Stimulated activated CD8-positive, alpha-beta memory T cell treated with anti-CD3 and anti-CD28 coated beads, Interleukin-4, amount 100 ng/mL, for 1 hour (primary cell): ENCODE measurements around the gene FAM3B.
A peak's percentile ranks its signal among the peaks of the same experiment; 100 is the strongest.
"Not testable (repeated sequence)": the region's sequence is repeated elsewhere in the genome, so short reads cannot be mapped to it uniquely, and the experiment has no call there.

Experiments
- DNase-seq, 2 donors: peaks; one replicate each; pipeline ENCODE4 v3.0.0-alpha.2; 2020; ENCODE audit warnings: low read depth in 2 of 2, low spot score in 1 of 2

The FAM3B gene

DNA sequence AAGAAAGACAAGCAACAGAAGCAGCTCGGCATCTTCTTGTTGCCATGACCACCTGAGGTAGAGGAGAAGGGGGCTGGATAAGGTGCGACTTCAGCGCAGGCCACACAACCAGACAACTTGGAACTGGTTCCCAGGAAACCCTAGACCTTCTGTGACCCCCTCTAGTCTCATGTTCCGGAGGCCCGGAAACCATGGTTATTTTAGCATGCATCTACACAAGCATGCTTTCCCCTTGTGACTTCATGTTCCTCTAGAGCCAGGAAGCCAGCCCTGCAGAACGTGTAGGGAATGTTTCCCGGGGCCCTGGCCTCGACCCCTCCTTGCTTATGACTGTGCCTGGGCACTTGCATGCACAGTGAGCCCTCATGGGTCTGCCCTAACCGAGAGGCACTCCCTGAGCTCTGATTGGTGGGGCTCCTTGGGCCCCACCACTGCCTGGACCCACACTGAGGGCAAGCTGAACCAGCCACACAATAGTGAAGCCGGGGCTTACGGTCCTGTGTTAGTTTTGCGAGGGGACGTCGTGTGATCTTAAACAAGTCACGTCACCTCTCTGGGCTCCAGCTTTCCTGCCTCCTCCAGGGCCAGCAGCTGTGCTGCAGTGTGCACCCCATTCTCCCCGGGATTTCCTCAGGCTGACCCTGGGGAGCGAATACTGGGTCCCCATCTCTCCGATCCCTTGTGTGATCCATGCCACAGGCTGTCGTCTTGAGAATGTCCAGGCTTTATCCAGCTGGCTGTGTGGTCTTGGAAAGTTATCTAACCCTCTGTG, 33.2 kb downstream of the FAM3B start:
- no peak for DNase-seq

DNA sequence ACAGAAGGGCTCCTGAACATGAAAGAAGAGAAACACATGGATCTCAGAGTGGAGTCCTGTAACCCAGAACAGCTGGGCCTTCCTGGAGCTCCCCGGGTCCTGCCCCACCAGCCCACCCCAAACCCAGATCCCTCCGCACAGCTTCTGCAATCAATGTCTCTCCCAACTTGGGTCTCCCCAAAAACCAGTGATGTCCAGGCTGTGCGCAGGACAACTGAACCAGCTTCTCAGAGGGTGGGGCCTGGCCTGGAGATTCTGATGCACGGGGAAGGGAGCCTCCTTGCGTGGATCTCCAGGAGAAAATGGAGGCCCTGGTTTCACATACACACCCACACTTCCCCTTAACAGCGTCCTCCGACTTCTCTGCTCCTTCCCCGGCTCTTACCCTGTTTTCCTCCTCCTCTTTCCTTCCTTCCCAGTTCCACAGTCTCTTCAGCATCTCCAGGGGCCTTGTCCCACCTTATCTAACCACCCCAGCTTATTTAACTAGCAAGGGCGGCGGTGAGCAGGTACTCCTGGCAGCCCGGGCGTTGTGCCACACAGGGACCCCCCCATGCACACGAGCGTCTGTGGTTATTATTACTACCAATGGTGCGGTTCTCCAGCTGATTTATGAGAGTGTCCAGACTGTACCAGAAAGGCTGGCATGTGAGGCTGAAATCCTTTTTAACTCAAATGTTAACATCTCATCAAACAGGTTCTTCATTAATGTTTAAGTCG, 34.0 kb downstream of the FAM3B start:
- no peak for DNase-seq

DNA sequence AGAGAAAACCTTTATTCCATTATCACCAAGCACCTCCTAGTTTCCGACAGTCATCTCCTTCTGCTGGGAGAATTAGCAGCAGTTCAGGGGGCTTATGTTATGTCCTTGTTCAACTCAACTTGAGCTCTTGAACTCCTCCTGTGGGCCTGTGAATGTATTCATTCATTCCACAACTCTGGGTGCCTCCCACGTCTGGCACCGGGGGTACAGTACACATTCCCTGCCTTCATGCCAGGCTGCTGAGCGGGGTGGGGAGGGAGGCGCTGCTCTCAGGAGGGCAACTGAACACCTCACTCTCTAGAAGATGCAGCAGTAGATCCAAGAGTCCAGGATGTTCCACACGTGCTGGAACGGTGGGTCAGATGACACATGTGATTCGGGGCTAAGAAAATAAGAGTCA, 40.9 kb downstream of the FAM3B start:
- no peak for DNase-seq

DNA sequence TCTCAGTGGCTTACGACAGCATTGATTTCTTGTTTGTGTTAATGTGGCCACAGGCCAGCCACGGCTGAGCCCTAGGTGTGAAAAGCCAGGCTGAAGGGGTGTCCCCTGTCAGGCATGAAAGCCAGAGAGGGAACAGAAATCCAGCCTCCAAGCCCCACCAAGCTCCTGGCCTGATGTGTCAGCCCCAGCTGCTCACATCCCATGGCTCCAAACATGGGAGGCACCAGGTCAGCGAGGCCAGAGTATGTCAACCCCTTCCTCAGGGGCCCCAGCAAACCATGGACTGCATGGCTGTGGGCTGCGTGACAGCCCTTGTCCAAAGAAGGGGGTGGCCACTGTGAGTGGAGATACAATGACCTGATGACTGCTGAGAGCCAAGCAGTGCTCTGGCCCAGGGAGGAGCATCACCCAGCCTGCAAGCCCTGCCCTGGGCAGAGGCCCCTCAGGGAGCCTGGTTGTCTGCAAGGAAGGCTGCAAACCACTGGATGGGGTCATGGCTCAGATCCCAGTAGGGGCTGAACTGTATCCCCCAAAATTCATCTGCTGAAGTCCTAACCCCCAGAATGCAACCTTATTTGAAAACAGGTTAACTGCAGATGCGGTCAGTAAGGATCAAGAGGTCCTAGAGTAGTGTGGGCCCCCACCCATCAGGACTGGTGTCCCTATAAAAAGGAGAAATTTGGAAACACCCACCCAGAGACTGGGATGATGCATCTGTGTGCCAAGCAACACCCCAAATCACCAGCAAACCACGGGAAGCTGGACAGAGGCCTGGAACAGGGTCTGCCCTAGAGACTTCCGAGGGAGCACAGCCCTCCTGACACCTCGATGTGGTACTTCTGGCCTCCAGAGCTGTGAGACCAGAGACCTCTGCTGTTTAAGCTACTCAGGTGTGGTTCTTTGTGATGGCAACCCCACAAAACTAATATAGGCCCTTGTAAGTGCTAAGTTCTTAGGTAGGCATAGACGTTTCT, 41.9 kb downstream of the FAM3B start:
- no peak for DNase-seq

DNA sequence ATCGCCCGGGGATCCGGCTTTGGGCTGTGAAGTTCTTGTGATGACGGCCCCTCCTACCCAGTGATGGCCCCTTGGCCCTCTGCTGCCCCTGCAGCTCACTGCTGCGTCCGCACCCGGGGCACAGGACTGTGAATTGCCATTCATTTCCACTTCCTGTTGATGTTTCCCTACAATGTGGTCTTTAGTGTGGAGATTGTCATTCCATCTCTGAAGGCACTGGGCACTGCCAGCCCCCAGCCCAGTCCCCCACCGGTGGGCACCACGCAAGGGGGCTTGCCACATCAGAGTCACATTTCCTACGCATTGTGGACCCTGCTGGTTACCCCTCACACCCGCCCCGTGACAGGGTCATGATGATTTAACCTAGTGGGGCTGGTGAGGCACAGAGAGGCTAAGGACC, 42.7 kb downstream of the FAM3B start:
- DNase-seq: no peak

DNA sequence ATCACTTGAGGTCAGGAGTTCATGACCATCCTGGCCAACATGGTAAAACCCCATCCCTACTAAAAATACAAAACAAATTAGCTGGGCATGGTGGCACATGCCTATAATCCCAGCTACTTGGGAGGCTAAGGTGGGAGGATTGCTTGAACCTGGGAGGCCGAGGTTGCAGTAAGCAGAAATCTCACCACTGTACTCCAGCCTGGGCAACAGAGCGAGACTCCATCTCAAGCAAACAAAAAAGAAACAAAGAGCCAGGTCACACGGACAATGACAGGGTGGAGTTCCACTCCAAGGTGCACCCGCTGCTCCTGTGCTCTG, 43.1 kb downstream of the FAM3B start:
- not testable (repeated sequence) for DNase-seq

DNA sequence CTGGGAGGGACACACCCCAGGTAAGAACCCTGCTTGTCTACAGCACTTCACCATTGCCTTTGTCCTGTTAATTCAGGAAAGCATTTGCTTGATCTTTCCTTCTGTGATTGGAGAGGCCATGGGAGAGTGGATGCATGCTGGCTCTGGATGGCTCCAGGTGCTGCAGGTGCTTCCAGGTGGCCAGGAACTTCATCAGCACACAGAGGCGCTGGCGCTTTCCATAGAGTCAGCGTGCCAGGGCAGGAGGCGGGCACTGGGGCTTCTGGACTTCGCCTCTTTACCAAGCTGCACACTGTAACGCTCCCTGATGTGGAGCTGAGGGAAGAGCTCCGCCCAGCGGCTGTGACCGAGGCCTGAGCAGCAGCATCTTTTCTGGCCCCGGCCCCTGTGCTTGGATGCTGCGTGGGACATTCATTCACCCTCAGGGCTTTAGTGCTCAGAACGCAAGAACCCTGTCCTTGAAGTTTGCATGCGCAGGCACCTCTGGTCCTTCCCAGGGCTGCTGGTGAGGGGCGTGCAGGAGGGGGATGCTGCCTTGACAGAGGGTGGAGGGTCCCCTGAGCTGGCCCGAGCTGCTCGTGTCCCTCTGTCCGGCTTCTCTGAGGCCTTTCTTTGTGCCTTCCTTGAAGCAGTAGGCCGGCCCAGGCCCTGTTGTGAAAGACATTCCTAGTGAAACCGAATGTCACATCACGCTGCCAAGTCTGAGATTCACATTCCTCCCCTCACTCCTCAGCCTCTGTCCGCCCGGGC, 43.6 kb downstream of the FAM3B start:
- no peak for DNase-seq

DNA sequence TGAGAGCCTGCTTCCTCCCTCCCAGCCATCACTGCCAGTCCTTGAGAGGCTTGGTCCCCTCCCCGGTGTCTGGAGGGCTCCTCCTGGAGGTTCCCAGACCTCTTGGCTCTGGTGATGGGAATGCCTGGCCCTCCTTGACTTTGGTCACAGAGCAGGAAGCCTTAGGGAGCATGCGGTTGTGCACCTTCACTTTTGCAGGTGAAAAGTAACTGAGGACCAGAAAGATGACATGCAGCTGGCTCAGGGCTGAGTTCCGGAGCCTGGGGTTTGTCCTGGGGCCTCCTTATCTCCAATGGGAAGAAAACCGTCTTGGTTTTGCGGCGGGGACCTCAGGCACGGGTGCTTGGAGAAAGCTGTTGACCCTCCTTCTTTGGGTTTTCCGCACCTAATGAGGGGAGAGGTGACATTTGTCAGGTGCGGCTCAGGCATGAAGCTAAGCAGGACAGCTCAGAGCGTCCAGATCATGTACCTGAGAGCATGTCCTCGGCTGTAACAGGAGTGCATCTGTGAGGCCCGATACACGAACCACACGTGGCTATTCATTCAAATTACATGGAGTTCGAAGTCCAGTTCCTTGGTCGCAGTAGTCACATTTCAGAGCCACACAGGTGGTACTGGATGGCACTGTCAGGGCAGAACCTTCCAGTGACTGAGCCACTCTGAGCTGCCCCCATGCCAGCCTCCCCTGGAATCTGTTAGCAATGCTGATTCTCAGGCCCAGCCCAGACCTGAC, 44.6 kb downstream of the FAM3B start:
- DNase-seq: no peak

DNA sequence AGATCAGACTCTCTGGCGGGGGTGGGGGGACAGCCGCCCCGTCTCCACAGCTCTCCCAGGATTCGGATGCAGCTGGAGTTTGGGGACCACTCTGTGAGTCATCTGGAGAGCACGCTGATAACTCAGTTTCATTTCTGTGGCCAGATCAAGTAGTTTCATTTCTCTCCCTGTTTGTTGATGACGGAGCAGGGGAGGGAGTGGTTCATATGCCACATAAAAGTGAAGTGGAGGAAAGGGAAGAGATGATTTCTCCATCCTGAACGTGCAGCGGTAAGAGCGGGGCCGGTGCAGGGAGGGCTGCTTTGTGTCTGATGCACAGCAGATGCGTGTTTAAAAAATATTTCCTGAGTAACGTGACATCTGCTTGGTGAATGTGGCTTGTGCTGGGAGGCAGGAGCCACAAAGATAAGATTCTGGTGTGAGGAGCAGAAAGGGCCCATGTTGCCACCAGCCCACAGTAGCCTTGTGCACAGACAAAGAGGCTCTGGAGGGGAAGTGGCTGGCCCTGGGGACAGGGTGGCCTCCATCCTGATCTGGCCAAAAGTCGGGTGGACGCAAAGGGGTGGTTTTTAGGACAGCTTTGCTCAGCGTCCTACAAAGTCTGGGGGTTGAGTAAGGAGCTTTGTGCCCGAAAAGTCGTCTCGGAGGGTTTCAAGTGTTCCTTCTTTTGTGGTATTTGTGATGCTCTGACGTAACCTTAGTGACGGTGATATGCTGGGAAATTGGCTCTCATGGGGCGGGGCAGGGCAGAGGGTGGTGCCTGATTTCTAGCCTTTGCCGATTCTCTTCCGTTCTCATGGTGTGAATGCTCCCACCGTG, 45.4 kb downstream of the FAM3B start, which contains the start of gene MX2:
Gene MX2, plus strand, starts transcription at position 242 of the 819 bp plus-strand sequence. CDS start 14,880 bp downstream, outside the sequence.
- peak; percentile 53 to 65 for DNase-seq

DNA sequence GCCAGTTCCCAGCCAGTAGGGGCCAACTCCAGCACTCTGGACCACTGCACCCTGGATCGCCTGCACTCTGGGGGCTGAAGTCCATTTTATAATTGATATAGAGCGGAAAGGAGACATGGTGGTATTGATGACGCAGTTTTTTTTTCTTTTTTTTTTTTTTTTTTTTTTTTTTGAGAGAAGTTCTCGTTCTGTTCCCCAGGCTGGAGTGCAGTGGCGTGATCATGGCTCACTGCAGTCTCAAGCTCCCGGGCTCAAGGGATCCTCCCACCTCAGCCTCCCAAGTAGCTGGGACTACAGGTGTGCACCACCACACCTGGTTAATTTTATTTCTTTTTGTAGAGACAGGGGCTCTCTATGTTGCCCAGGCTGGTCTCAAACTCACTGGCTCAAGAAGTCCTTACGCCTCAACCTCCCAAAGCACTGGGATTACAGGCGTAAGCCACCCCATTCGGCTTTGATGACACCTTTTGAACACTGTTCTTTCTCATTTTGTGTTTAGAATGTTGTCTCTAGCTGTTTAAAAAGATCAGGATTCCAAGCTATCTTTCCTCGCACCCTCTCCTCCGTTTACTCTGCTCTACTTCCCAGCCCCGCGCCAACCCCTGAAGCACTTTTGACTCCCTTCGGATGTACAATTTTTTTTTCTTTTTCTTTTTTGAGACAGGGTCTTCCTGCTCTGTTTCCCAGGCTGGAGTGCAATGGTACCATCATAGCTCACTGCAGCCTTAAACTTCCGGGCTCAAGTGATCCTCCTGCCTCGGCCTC, 46.2 kb downstream of the FAM3B start:
- no peak for DNase-seq

DNA sequence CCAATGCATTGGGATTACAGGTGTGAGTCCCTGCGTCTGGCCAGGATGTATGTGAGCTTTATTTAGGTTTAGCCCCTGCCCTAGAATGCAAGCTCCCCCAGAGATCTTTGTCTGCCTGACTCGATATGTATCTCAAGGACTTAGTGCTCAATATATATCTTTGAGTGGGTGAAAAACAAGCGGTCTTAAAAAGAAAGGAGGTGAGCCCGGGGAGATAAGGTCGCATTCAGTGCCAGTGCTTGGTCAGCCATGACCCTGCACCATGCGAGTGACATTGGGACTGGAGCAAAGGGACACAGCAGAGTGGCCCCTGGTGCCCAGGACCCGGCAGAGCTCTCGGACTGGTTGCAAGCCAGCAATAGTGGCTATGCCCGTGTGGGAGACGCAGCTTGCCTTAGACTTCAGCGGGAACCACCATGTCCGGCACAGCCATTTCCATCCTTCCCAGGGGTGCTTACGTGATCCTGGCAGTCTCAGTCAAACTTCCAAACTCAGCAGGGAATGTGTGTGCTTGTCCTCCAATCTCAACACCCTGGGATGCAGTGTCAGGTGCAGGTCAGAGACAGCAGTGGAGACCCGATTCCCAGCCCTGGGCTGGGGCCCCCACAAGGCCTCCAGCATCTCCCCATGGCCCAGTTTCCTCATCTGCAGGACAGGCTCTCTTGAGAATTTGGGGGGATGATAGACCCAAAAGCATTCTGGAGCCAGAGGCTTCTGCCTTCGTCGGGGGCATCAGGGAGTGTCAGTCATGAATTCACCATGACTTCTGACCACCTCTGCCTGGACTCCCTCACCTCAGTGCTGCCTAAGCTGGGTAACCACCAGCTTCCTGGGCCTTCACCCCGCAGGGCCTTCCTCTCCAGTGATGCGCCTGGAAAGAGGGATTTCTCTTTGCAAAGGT, 47.0 kb downstream of the FAM3B start:
- no peak for DNase-seq

DNA sequence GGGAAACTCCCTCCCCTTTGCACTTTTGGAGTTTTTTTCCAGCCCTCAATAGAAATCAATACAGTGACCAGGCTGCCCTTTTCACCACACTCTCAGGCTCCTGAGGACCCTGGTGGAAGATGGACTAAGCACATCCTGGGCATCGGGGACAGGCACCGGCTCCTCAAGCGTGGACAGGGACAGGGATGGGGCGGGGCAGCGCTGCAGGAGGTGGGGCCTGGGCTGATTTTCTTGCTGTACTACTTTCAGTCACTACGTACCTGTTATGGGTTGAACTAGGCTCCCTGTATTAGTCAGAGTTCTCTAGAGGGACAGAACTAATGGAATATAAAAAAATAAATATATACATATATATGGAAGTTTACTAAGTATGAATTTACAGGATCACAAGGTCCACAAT, 47.7 kb downstream of the FAM3B start:
- no peak for DNase-seq

DNA sequence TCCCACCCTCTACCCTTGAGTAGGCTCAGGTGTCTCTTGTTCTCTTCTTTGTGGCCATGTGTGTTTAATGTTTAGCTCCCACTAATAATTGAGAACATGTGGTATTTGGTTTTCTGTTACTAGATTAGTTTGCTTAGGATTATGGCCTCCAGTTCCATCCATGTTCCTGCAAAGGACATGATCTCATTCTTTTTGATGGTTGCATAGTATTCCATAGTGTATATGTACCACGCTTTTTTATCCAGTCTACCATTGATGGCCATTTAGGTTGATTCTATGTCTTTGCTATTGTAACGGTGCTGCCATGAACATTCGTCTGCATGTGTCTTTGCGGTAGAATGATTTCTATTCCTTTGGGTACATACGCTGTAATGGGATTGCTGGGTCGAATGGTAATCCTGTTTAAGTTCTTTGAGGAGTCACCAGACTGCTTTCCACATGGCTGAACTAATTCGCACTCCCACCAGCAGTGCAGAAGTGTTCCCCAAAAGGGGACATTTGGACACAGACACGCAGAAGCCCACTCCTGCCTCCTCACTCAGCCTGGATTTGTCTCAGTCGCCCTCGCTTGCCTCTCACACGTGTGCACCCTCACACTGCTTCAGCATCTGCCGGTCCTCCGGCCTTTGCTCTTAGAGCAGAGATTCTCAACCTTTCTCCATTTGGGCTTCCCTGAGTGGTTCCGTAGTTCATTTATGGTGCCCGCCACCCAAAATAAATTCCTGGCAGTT, 48.9 kb downstream of the FAM3B start:
- DNase-seq: no peak

DNA sequence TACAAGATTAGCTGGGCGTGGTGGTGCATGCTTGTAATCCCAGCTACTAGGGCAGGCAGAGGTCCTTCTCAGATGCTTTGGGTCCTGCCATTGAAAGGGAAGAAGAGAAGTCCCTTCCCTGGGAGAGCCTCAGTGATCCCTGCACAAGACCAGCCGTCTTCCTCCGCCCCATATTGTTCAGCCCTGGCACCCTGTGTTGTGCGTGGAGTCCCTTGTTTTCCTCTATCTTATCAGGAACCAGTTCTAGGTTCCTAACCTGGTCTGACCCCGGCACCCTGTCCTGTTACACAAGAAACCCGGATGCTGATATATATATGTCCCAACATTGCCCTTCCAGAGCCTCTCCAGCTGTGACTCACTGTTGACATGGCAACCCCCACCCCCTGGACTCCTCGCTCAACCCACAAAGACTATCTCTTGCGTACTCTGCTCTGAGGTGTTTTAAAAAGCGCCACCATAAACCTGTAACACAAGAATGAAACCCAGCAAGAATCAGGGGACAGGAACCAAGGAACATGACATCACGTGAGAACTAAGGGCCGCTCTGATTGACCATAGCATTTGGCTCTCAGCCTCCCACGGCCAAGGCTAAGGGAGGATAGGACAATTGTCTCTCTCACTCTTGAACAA, 50.0 kb downstream of the FAM3B start:
- DNase-seq: no peak

DNA sequence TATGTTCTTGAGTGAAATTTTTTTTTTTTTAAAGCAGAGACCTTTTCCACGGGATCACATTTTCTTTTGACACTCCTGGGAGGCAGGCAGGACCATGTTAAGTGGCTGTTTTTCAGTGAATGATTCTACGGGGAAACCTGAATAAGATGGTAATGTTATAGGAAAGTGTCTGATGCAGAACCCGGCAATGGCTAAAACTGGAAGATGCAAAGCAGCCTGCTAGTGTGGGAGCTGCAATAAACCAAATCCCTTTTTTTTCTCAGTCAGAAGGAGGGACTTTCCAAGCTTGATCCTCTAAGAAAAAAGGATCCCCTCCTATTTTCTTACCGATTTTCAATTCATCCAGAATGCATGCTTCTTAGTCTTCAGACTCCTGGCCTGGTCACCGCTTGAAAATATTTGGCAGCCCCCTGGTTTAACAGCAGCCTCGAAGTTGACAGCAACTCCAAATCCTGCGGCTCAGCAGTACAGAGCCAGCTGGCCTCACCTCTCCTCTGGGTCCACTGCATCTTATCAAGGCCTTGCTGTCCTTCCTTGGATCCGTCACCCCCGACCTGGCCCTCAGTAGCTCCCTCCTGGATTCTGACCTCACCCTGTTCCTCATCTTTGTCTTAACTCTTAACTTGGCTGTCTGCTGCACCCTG, 50.8 kb downstream of the FAM3B start:
- DNase-seq: no peak
